HG03439 (cell line): Measurements from ENCODE around the gene KLHL40.
"Not testable (repeated sequence)": the region's sequence is repeated elsewhere in the genome, so short reads cannot be mapped to it uniquely, and the experiment has no call there.

Experiments
- ATAC-seq: cut with Tn5 transposase; IDR thresholded peaks from one replicate; pipeline ENCODE4 v1.9.1; 2021; ENCODE audit warnings: mild to moderate bottlenecking, moderate library complexity; ENCODE audit not compliant: unreplicated experiment

The KLHL40 gene

GRCh38 chr3:42714171-42714852 is 29.0 kb downstream of the KLHL40 start:
- ATAC-seq: no peak

GRCh38 chr3:42717306-42717705 is 32.0 kb downstream of the KLHL40 start:
- no peak for ATAC-seq

- ATAC-seq: no peak
These were observed 33.0 kb downstream of the KLHL40 start for GRCh38 chr3:42718338-42718737.

GRCh38 chr3:42719002-42719401 is 33.7 kb downstream of the KLHL40 start:
- no peak for ATAC-seq

GRCh38 chr3:42720126-42720525 is 34.8 kb downstream of the KLHL40 start:
- ATAC-seq: no peak

GRCh38 chr3:42721690-42722089 is 36.4 kb downstream of the KLHL40 start:
- no peak for ATAC-seq

GRCh38 chr3:42722442-42722841 is 37.1 kb downstream of the KLHL40 start:
- ATAC-seq: not testable (repeated sequence)

- ATAC-seq: no peak
These were observed 37.9 kb downstream of the KLHL40 start for GRCh38 chr3:42723219-42723618.

GRCh38 chr3:42725454-42725853 is 40.1 kb downstream of the KLHL40 start:
- ATAC-seq: no peak

- no peak for ATAC-seq
These were observed 42.7 kb downstream of the KLHL40 start for GRCh38 chr3:42728056-42728455.

GRCh38 chr3:42728668-42729364 is 43.5 kb downstream of the KLHL40 start:
- ATAC-seq: no peak

GRCh38 chr3:42729404-42730145 is 44.2 kb downstream of the KLHL40 start:
- ATAC-seq: no peak

GRCh38 chr3:42730294-42730693 is 45.0 kb downstream of the KLHL40 start:
- ATAC-seq: no peak

- ATAC-seq: no peak
These were observed 45.5 kb downstream of the KLHL40 start for GRCh38 chr3:42730706-42731420.

GRCh38 chr3:42731476-42732195 is 46.3 kb downstream of the KLHL40 start:
- no peak for ATAC-seq

- ATAC-seq: no peak
These were observed 47.0 kb downstream of the KLHL40 start for GRCh38 chr3:42732196-42732828.

- ATAC-seq: no peak
These were observed 47.6 kb downstream of the KLHL40 start for GRCh38 chr3:42732829-42733459.

GRCh38 chr3:42733501-42734262 is 48.3 kb downstream of the KLHL40 start:
- no peak for ATAC-seq
